ENCODE measurements around the gene AEN. TPM values are rescaled to one million over a fixed set of nuclear protein-coding genes. Genes with fewer than 3 reads are reported as not detected.

The AEN gene
- total RNA-seq, 1 donor: 81.6 TPM

DNA sequence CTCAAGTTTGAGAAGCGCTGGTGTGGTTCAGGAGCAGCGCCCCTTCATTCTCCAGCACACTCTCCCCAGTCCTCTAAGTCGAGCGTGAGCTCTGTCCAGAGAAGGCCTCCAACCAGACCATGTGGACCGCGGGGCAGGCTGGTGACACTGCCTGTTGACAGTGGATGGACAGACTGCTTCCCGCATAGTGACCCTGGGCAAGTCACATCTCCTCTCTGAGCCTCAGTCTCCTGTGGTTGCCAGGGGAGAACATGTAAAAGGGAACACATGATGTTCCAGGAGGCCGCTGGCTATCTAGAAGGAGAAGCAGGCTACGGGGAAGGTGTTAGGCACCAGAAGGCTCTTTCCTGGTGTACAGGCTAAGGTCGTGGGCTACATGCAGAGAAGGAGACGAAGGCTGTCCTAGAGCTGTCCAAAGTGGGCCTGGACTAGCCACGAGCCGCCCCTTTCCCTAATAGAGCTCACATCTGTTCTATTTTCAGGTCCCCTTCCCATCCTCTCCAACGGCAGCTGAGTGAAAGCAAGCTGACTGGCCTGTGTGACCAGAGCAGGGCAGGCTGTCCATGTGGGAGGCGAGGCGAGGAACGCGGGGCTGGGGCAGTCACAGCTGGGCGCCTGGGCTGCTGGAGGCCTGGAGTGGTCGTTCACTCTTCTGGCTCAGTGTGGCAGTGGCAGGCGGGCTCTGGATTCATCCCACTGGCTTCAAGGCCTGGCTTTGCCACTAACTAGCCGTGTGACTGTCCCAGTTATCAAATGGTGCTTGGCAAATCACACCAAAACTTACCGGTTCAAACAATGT, 28.8 kb downstream of the AEN start:
- DNase-seq (ENCODE audit: low read depth): no peak
- TF ChIP-seq, protein P1, sequence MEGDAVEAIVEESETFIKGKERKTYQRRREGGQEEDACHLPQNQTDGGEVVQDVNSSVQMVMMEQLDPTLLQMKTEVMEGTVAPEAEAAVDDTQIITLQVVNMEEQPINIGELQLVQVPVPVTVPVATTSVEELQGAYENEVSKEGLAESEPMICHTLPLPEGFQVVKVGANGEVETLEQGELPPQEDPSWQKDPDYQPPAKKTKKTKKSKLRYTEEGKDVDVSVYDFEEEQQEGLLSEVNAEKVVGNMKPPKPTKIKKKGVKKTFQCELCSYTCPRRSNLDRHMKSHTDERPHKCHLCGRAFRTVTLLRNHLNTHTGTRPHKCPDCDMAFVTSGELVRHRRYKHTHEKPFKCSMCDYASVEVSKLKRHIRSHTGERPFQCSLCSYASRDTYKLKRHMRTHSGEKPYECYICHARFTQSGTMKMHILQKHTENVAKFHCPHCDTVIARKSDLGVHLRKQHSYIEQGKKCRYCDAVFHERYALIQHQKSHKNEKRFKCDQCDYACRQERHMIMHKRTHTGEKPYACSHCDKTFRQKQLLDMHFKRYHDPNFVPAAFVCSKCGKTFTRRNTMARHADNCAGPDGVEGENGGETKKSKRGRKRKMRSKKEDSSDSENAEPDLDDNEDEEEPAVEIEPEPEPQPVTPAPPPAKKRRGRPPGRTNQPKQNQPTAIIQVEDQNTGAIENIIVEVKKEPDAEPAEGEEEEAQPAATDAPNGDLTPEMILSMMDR (IDR thresholded peaks at IDR 0.05; ENCODE audit: insufficient read depth, low read depth, low read length): no peak
- H3K4me3 ChIP-seq (ENCODE audit: low read depth, low read length): no peak overlapping the region

DNA sequence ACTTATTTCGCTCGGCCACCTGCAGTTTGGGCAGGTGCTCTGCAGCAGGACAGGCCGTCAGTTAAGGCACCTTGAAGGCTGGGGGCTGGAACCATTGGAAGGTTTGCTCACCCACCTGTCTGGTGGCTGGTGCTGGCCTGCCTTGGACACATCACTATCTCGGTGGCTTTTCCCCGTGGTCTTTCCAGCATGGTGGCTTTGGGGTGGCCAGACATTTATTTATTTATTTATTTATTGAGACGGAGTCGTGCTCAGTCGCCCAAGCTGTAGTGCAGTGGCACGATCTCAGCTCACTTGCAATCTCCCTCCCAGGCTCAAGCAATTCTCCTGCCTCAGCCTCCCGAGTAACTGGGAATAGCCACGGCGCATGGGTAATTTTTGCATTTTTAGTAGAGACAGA, 29.4 kb downstream of the AEN start:
- no peak for DNase-seq (ENCODE audit: low read depth)
- no peak overlapping the region for H3K4me3 ChIP-seq (ENCODE audit: low read depth, low read length)
- TF ChIP-seq, protein P1 (IDR thresholded peaks at IDR 0.05; ENCODE audit: insufficient read depth, low read depth, low read length): no peak

DNA sequence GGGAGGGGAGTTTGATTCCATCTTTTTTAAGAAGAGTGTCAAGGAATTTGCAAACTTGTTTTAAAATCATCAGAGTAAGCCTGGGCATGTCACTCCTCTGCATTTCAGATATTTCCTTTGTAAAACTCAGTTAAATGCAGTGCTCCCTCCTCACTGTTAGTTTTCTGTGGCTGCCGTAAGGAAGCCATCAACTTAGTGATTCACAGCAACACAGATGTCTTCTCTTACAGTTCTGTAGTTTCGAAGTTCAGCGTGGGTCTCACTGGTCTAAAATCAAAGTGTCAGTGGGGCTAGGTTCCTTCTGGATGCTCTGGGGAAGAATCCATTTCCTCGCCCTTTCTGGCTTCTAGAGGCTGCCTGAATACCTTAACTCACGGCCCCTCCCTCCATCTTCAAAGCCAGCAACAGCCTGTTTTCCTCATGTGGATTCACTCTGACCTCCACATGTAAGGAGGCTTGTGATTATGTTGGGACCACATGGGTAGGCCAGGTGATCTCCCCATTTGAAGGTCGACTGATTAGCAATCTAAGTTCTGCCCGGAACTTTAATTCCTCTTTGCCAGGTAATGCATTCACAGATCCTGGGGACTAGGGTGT, 30.1 kb downstream of the AEN start:
- TF ChIP-seq, protein P1 (IDR thresholded peaks at IDR 0.05; ENCODE audit: insufficient read depth, low read depth, low read length): no peak
- no peak overlapping the region for H3K4me3 ChIP-seq (ENCODE audit: low read depth, low read length)
- DNase-seq (ENCODE audit: low read depth): no peak

DNA sequence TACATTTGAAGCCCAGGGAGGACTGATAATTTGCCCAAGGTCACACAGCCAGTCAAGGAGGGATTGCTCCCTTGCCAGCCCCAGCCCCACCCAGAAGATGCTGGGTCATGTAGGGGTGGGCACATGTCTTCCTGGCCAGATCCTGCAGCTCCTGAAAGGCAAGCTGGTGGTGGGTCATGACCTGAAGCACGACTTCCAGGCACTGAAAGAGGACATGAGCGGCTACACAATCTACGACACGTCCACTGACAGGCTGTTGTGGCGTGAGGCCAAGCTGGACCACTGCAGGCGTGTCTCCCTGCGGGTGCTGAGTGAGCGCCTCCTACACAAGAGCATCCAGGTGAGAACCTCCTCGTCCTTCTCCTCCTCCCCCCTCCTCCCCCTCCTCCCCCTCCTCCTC, 30.8 kb downstream of the AEN start:
- TF ChIP-seq, protein P1 (IDR thresholded peaks at IDR 0.05; ENCODE audit: insufficient read depth, low read depth, low read length): no peak
- no peak for DNase-seq (ENCODE audit: low read depth)
- H3K4me3 ChIP-seq (ENCODE audit: low read depth, low read length): no peak overlapping the region

DNA sequence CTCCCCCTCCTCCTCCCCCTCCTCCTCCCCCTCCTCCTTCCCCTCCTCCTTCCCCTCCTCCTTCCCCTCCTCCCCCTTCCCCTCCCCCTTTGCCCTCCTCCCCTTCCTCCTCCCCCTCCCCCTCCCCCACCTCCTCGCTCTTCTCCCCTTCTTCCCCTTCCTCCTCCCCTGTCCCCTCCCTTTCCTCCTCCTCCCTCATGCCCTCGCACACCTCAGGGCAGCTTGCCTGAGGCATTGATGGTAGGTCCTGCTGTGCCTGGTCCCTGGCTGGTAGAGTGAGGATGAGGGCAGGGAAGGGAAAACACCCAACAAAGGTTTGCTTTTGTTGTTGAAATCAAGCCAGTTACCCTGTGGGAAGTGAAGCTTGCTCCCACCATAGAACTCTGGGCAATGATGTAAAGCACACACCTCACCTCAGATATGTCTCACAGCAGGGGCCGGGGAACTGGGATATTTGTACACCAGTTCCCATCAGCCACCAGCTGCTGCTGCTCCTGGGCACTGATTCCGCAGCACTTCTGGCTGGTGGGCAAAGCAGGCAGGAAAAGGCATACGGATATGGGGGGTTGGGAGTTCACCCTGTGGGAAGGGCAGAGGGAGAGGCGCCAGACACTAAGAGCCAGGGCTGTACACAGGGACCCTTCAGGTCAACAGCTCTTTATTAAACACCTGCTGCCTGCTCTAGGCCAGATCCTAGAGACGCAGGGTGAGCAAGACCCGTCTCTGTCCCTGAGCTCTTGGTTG, 31.5 kb downstream of the AEN start:
- no peak overlapping the region for H3K4me3 ChIP-seq (ENCODE audit: low read depth, low read length)
- DNase-seq (ENCODE audit: low read depth): no peak
- TF ChIP-seq, protein P1 (IDR thresholded peaks at IDR 0.05; ENCODE audit: insufficient read depth, low read depth, low read length): no peak

DNA sequence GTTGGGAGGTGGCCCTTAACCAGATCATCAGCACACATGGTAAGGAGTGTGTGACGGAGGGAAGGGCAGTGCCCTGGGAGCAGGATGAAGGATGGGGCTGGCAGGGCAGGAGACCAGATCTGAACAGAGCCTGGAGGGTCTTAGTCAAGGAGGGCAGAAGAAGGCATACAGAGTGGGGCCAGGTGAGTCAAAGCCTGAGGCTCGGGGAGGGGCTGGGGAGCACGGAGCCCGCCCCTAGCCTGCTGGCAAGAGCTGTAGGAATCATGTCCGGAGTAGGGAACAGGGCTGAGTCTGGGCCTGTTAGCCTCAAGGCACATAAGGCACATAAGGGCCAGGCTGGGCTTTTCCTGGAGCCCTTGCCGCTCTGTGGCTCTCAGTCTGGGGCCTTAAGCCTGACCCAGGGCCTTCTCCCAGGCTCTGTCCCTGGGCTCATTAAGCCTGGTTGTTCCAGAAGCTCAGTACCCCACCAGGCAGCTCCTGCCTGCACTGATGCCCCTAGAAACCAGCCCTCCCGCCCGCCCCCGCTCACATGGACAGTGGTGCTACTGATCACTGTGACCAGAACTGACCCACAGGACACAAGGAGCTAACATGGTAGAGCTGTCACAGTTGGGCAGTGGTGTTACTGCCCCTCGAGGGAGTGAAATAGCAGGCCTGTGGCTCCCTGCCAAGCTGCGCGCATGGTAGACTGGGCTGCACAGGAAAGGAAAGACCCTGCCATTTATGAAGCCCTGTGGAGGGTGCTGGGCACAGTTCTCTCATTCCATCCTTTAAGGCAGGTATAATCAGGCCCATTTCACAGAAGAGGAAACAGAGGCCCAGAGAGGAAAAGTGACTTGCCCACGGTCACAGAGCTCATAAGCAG, 32.3 kb downstream of the AEN start:
- no peak overlapping the region for H3K4me3 ChIP-seq (ENCODE audit: low read depth, low read length)
- TF ChIP-seq, protein P1 (IDR thresholded peaks at IDR 0.05; ENCODE audit: insufficient read depth, low read depth, low read length): no peak
- DNase-seq (ENCODE audit: low read depth): no peak

Data from fibroblast of villous mesenchyme (primary cell).